ENCODE results near the gene TBCE. TPM values are rescaled to one million over a fixed set of nuclear protein-coding genes. Genes with fewer than 3 reads are reported as not detected.

The TBCE gene
- total RNA-seq (2014; rRNA removed; shearing (Covaris generic); ENCODE audit: low replicate concordance), result 24.0 and 27.4 TPM in 2 replicates

GRCh38 chr1:235367000-235367908 lies at the start of gene TBCE:
Gene TBCE (plus strand): TSS chr1:235367427. CDS start chr1:235380050, 12,623 bp downstream.
- H2AFZ ChIP-seq (ENCODE audit: low read length), result peak within 1 kb of the TSS; percentile 94
- H3K4me2 ChIP-seq (ENCODE audit: low read depth, low read length, poor library complexity, severe bottlenecking), result peak within 1 kb of the TSS; percentile 91
- H3K27me3 ChIP-seq (ENCODE audit: low read length), result no peaks in the 10 kb centered on the region
- H3K36me3 ChIP-seq (ENCODE audit: insufficient read depth, low read length), result no peaks in the 10 kb centered on the region
- no peaks in the 10 kb centered on the region for H3K9me2 ChIP-seq (replicated peaks; ENCODE audit: insufficient read depth, low read length)
- H3K27ac ChIP-seq (ENCODE audit: low read length), result no peak within 1 kb of the TSS
- H3K79me2 ChIP-seq (ENCODE audit: low read length), result peaks cover 43% of the 10 kb centered on the region
- H4K20me1 ChIP-seq (ENCODE audit: insufficient read depth, low read depth, low read length), result no peaks in the 10 kb centered on the region
- H3K9me3 ChIP-seq (ENCODE audit: low read length), result no peaks in the 10 kb centered on the region
- peak within 1 kb of the TSS; percentile 92 for H3K4me3 ChIP-seq (ENCODE audit: low read length)
- peak within 1 kb of the TSS; percentile 87 for H3K9ac ChIP-seq (ENCODE audit: low read length)
- peak; percentile 97 for DNase-seq
- H3K4me1 ChIP-seq (ENCODE audit: low read length), result peaks cover 20% of the 10 kb centered on the region

- H3K9me2 ChIP-seq (replicated peaks; ENCODE audit: insufficient read depth, low read length), result no peaks in the 10 kb centered on the region
- H3K27me3 ChIP-seq (ENCODE audit: low read length), result no peaks in the 10 kb centered on the region
- peaks cover 97% of the 10 kb centered on the region for H3K79me2 ChIP-seq (ENCODE audit: low read length)
- H3K36me3 ChIP-seq (ENCODE audit: insufficient read depth, low read length), result peaks cover 22% of the 10 kb centered on the region
- no peak overlapping the region for H3K27ac ChIP-seq (ENCODE audit: low read length)
- no peaks in the 10 kb centered on the region for H3K9me3 ChIP-seq (ENCODE audit: low read length)
- H2AFZ ChIP-seq (ENCODE audit: low read length), result no peak overlapping the region
- no peak for DNase-seq
- H4K20me1 ChIP-seq (ENCODE audit: insufficient read depth, low read depth, low read length), result peaks cover 15% of the 10 kb centered on the region
- no peak overlapping the region for H3K4me2 ChIP-seq (ENCODE audit: low read depth, low read length, poor library complexity, severe bottlenecking)
- H3K4me3 ChIP-seq (ENCODE audit: low read length), result no peak overlapping the region
- peaks cover 2% of the 10 kb centered on the region; the same call in 1 of the 2 replicates for H3K4me1 ChIP-seq (ENCODE audit: low read length)
- H3K9ac ChIP-seq (ENCODE audit: low read length), result no peak overlapping the region
These were observed 48.0 kb upstream of the TBCE start for GRCh38 chr1:235319255-235319654.

- Histone ChIP-seq H3K9me2 (replicated peaks; ENCODE audit: insufficient read depth, low read length) (no peaks in the 10 kb centered on the region), H4K20me1 (ENCODE audit: insufficient read depth, low read depth, low read length) (peaks cover 25% of the 10 kb centered on the region), H2AFZ (ENCODE audit: low read length) (no peak overlapping the region), H3K4me1 (ENCODE audit: low read length) (peaks cover 16% of the 10 kb centered on the region), H3K27ac (ENCODE audit: low read length) (no peak overlapping the region), H3K36me3 (ENCODE audit: insufficient read depth, low read length) (peaks cover 28% of the 10 kb centered on the region), H3K4me2 (ENCODE audit: low read depth, low read length, poor library complexity, severe bottlenecking) (no peak overlapping the region), H3K27me3 (ENCODE audit: low read length) (no peaks in the 10 kb centered on the region), H3K79me2 (ENCODE audit: low read length) (peaks cover 98% of the 10 kb centered on the region), H3K9me3 (ENCODE audit: low read length) (no peaks in the 10 kb centered on the region), H3K4me3 (ENCODE audit: low read length) (no peak overlapping the region), H3K9ac (ENCODE audit: low read length) (no peak overlapping the region)
- DNase-seq, result no peak
These were observed 46.6 kb upstream of the TBCE start for GRCh38 chr1:235320521-235321179.

GRCh38 chr1:235324296-235324695 lies 42.9 kb upstream of the TBCE start:
- Histone ChIP-seq H3K9ac (ENCODE audit: low read length) (no peak overlapping the region), H3K4me2 (ENCODE audit: low read depth, low read length, poor library complexity, severe bottlenecking) (peak overlapping the region; percentile 94), H4K20me1 (ENCODE audit: insufficient read depth, low read depth, low read length) (peaks cover 27% of the 10 kb centered on the region), H3K9me3 (ENCODE audit: low read length) (no peaks in the 10 kb centered on the region), H3K4me1 (ENCODE audit: low read length) (peaks cover 24% of the 10 kb centered on the region), H3K27me3 (ENCODE audit: low read length) (no peaks in the 10 kb centered on the region), H3K36me3 (ENCODE audit: insufficient read depth, low read length) (peaks cover 21% of the 10 kb centered on the region), H3K79me2 (ENCODE audit: low read length) (peaks cover 86% of the 10 kb centered on the region), H3K27ac (ENCODE audit: low read length) (peak overlapping the region; percentile 73), H3K9me2 (replicated peaks; ENCODE audit: insufficient read depth, low read length) (no peaks in the 10 kb centered on the region), H2AFZ (ENCODE audit: low read length) (no peak overlapping the region), H3K4me3 (ENCODE audit: low read length) (peak overlapping the region; percentile 82; the same call in 1 of the 2 replicates)
- no peak for DNase-seq

- H2AFZ ChIP-seq (ENCODE audit: low read length), result no peak overlapping the region
- H3K4me1 ChIP-seq (ENCODE audit: low read length), result peaks cover 24% of the 10 kb centered on the region
- H3K9me2 ChIP-seq (replicated peaks; ENCODE audit: insufficient read depth, low read length), result no peaks in the 10 kb centered on the region
- DNase-seq, result peak; percentile 58
- H3K36me3 ChIP-seq (ENCODE audit: insufficient read depth, low read length), result peaks cover 21% of the 10 kb centered on the region
- H3K79me2 ChIP-seq (ENCODE audit: low read length), result peaks cover 88% of the 10 kb centered on the region
- no peaks in the 10 kb centered on the region for H3K27me3 ChIP-seq (ENCODE audit: low read length)
- peak overlapping the region; percentile 94 for H3K4me2 ChIP-seq (ENCODE audit: low read depth, low read length, poor library complexity, severe bottlenecking)
- H3K9me3 ChIP-seq (ENCODE audit: low read length), result no peaks in the 10 kb centered on the region
- peak overlapping the region; percentile 92 for H3K9ac ChIP-seq (ENCODE audit: low read length)
- H4K20me1 ChIP-seq (ENCODE audit: insufficient read depth, low read depth, low read length), result peaks cover 27% of the 10 kb centered on the region
- H3K4me3 ChIP-seq (ENCODE audit: low read length), result peak overlapping the region; percentile 82
- H3K27ac ChIP-seq (ENCODE audit: low read length), result peak overlapping the region; percentile 73
These were observed 42.1 kb upstream of the TBCE start for GRCh38 chr1:235325139-235325538.

- no peaks in the 10 kb centered on the region for H3K9me3 ChIP-seq (ENCODE audit: low read length)
- DNase-seq, result no peak
- peaks cover 30% of the 10 kb centered on the region for H3K4me1 ChIP-seq (ENCODE audit: low read length)
- peaks cover 27% of the 10 kb centered on the region for H4K20me1 ChIP-seq (ENCODE audit: insufficient read depth, low read depth, low read length)
- H3K79me2 ChIP-seq (ENCODE audit: low read length), result peaks cover 88% of the 10 kb centered on the region
- peak overlapping the region; percentile 94 for H3K4me2 ChIP-seq (ENCODE audit: low read depth, low read length, poor library complexity, severe bottlenecking)
- no peaks in the 10 kb centered on the region for H3K27me3 ChIP-seq (ENCODE audit: low read length)
- peak overlapping the region; percentile 73 for H3K27ac ChIP-seq (ENCODE audit: low read length)
- peak overlapping the region; percentile 92 for H3K9ac ChIP-seq (ENCODE audit: low read length)
- peak overlapping the region; percentile 82 for H3K4me3 ChIP-seq (ENCODE audit: low read length)
- H3K36me3 ChIP-seq (ENCODE audit: insufficient read depth, low read length), result peaks cover 20% of the 10 kb centered on the region; the same call in 1 of the 2 replicates
- H3K9me2 ChIP-seq (replicated peaks; ENCODE audit: insufficient read depth, low read length), result no peaks in the 10 kb centered on the region
- no peak overlapping the region for H2AFZ ChIP-seq (ENCODE audit: low read length)
These were observed 41.4 kb upstream of the TBCE start for GRCh38 chr1:235325854-235326253.

GRCh38 chr1:235326719-235327558 lies 40.3 kb upstream of the TBCE start:
- Histone ChIP-seq H3K79me2 (ENCODE audit: low read length) (peaks cover 88% of the 10 kb centered on the region), H3K4me2 (ENCODE audit: low read depth, low read length, poor library complexity, severe bottlenecking) (peak overlapping the region; percentile 94), H3K4me1 (ENCODE audit: low read length) (peaks cover 40% of the 10 kb centered on the region), H3K27ac (ENCODE audit: low read length) (peak overlapping the region; percentile 73), H4K20me1 (ENCODE audit: insufficient read depth, low read depth, low read length) (peaks cover 27% of the 10 kb centered on the region), H3K4me3 (ENCODE audit: low read length) (peak overlapping the region; percentile 82), H3K27me3 (ENCODE audit: low read length) (no peaks in the 10 kb centered on the region), H2AFZ (ENCODE audit: low read length) (no peak overlapping the region), H3K9me2 (replicated peaks; ENCODE audit: insufficient read depth, low read length) (no peaks in the 10 kb centered on the region), H3K9me3 (ENCODE audit: low read length) (no peaks in the 10 kb centered on the region), H3K36me3 (ENCODE audit: insufficient read depth, low read length) (peaks cover 25% of the 10 kb centered on the region; the same call in 1 of the 2 replicates), H3K9ac (ENCODE audit: low read length) (peak overlapping the region; percentile 92)
- peak; percentile 89 for DNase-seq

Data from Karpas-422 (cell line).